IPS-15b (cell line): ENCODE data around the gene INPP4B.

Experiments used
- H3K27me3 ChIP-seq: one replicate; pipeline ENCODE4 v1.6.1; 2013; ENCODE audit warnings: low read length; ENCODE audit not compliant: control insufficient read depth, insufficient read depth
- H3K36me3 ChIP-seq: one replicate; pipeline ENCODE4 v1.6.1; 2013; ENCODE audit warnings: low read length; ENCODE audit not compliant: control insufficient read depth, insufficient read depth
- H3K4me1 ChIP-seq: one replicate; pipeline ENCODE4 v1.6.1; 2013; ENCODE audit warnings: mild to moderate bottlenecking, low read length; ENCODE audit not compliant: control insufficient read depth, insufficient read depth
- H3K4me3 ChIP-seq: one replicate; pipeline ENCODE4 v1.5.1; 2013; ENCODE audit warnings: low read depth, low read length
- H3K9ac ChIP-seq: one replicate; pipeline ENCODE4 v1.6.1; 2013; ENCODE audit warnings: low read depth, mild to moderate bottlenecking, low read length
- H3K9me3 ChIP-seq: one replicate; pipeline ENCODE4 v1.6.1; 2013; ENCODE audit warnings: mild to moderate bottlenecking, low read length; ENCODE audit not compliant: control insufficient read depth, insufficient read depth

INPP4B gene

DNA sequence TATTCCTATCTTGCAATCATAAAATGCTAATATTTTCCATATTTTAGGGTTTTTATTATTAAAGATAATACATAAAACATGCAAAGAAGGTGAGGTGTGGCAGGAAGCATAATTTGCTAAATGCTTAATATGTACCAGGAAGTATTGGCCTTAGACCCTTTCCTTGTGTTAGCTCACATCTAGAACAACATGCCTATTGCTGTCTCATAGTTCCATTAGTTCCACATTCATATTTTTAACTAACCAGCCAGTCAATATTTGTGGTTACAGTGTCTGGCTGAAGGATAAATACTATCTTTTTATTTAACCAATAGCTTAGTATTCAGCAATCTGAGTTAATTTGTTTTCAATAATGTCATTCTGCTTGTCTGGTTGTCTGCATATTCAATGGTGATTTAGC lies 432.6 kb downstream of the INPP4B start:
- H3K36me3 ChIP-seq = no peaks in the 10 kb centered on the region
- no peak overlapping the region for H3K9ac ChIP-seq
- H3K4me3 ChIP-seq = no peak overlapping the region
- H3K4me1 ChIP-seq = no peaks in the 10 kb centered on the region
- H3K27me3 ChIP-seq = no peaks in the 10 kb centered on the region
- no peaks in the 10 kb centered on the region for H3K9me3 ChIP-seq

DNA sequence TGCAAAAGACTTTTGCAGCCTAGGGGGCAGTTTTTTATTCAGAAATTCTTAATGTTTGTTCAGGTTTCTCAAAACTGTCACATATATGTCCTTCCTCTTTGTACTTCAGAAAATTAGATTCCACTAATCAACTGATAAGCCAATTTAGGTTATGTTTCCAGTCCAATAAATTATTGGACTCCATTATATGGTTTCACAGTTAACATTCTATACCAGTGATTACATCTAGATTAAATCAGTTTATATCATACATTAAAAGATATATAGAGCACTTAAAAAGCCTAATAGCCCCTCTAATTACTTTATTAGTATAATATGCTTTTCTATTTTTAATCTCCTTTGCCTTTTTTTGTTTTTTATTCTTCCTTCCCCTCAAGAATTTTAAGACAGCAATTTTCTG lies 434.1 kb downstream of the INPP4B start:
- H3K9me3 ChIP-seq = no peaks in the 10 kb centered on the region
- no peak overlapping the region for H3K4me3 ChIP-seq
- H3K9ac ChIP-seq = no peak overlapping the region
- H3K27me3 ChIP-seq = no peaks in the 10 kb centered on the region
- H3K36me3 ChIP-seq = no peaks in the 10 kb centered on the region
- H3K4me1 ChIP-seq = no peaks in the 10 kb centered on the region

- H3K4me1 ChIP-seq = peaks cover 14% of the 10 kb centered on the region
- H3K36me3 ChIP-seq = no peaks in the 10 kb centered on the region
- no peaks in the 10 kb centered on the region for H3K27me3 ChIP-seq
- H3K9ac ChIP-seq = no peak overlapping the region
- no peaks in the 10 kb centered on the region for H3K9me3 ChIP-seq
- H3K4me3 ChIP-seq = no peak overlapping the region
Observed at GRCh38 chr4:142408003-142408441, 438.1 kb downstream of the INPP4B start.

DNA sequence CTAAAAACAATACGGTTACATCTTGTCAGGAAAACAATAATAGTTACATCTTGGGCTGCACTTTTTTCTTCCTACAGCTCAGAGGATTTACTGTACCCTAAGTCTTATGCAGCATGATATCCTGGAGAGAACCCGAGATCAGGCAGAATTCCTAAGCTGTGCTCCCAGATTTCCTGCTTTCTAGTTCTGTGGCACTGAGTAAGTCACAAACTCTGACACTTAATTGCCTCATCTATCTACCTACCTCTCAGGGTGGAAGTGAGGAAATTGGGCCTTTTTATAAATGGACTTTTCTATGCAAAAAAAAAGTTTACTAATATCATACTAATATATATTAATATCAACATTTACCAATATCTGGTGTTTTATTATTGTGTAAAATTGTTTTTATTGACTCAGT lies 438.5 kb downstream of the INPP4B start:
- Histone ChIP-seq H3K27me3 (no peaks in the 10 kb centered on the region), H3K9ac (no peak overlapping the region), H3K36me3 (no peaks in the 10 kb centered on the region), H3K4me1 (peaks cover 17% of the 10 kb centered on the region), H3K4me3 (no peak overlapping the region), H3K9me3 (no peaks in the 10 kb centered on the region)

DNA sequence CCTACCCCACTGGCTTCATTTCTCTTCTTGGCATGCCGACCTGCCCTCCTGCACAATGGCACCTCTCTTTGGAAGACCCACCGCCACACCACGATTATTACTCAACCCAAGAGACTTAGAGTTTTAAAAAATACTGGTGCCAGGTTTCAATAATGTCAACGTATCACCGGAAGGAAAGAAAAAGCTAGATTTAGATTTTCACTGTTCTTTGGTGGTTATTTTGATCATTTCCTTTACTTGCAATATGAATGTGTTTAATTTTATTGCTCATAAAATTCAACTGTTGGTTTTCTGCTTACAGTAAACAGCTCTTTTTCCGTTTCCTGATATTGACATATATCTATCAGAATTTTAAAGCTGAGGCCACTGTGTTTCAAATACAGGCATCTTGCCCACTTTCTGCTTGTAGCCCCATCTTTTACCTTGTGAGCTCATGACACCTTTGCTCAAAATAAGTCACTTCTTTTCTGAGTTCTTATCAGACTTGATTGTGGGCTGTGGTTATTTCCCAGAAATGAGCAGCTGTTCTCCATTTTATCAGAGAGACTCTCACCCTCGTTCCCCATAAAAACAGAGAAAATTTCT lies 439.1 kb downstream of the INPP4B start:
- Histone ChIP-seq H3K27me3 (no peaks in the 10 kb centered on the region), H3K9ac (no peak overlapping the region), H3K36me3 (no peaks in the 10 kb centered on the region), H3K4me3 (no peak overlapping the region), H3K4me1 (peaks cover 17% of the 10 kb centered on the region), H3K9me3 (no peaks in the 10 kb centered on the region)

GRCh38 chr4:142406499-142406835 lies 439.6 kb downstream of the INPP4B start:
- H3K4me1 ChIP-seq = peaks cover 17% of the 10 kb centered on the region
- no peak overlapping the region for H3K4me3 ChIP-seq

DNA sequence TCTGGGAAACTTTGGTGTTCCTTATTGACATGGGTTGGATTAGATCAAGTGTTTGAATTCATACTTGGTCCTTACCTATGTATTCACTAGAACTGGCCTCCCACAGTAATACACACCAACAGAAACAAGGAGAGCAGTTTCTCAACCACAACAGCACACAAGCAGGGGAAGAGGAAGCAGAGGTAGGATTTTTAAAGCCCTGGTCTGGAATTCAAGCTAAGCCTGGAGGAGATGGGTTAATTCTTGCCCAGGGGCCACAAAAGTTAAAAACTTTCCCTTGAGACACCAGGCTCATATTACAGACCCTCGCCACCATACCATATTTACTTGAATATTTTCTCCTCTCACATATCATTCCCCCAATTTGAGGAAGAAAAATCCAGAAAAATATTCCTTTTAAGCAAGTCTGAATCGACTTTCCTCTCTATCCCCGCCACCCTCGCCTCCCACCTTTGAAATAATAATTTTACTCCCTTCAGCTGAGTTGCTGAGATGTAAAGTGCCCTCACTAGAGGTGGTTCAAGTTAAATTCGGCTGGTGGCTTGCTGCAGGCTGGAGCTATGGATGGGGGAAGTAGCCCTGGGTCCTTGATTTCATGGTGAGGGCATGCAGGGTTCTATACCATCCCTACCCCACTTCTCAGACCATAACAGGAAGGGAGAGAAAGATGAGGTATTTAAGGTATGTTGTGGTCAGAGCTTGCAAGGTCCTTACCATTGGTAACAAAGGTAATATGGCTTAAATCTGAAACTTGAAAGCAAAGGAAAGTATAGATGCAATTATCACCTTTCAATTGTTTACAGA lies 440.2 kb downstream of the INPP4B start:
- Histone ChIP-seq H3K9ac (no peak overlapping the region), H3K4me3 (peak overlapping the region; percentile 47), H3K4me1 (peaks cover 17% of the 10 kb centered on the region), H3K27me3 (no peaks in the 10 kb centered on the region), H3K9me3 (no peaks in the 10 kb centered on the region), H3K36me3 (no peaks in the 10 kb centered on the region)

More at GRCh38 chr4:142406499-142406835, 439.6 kb downstream of the INPP4B start:
- Histone ChIP-seq H3K36me3 (no peaks in the 10 kb centered on the region), H3K9me3 (no peaks in the 10 kb centered on the region), H3K27me3 (no peaks in the 10 kb centered on the region), H3K9ac (no peak overlapping the region)

- Histone ChIP-seq H3K9ac (peak overlapping the region; percentile 16), H3K4me1 (peaks cover 20% of the 10 kb centered on the region), H3K4me3 (peak overlapping the region; percentile 47), H3K9me3 (no peaks in the 10 kb centered on the region), H3K27me3 (no peaks in the 10 kb centered on the region), H3K36me3 (no peaks in the 10 kb centered on the region)
Observed at GRCh38 chr4:142405021-142405694, 440.9 kb downstream of the INPP4B start.

- H3K9me3 ChIP-seq = no peaks in the 10 kb centered on the region
Observed at GRCh38 chr4:142404191-142404611, 441.9 kb downstream of the INPP4B start.

DNA sequence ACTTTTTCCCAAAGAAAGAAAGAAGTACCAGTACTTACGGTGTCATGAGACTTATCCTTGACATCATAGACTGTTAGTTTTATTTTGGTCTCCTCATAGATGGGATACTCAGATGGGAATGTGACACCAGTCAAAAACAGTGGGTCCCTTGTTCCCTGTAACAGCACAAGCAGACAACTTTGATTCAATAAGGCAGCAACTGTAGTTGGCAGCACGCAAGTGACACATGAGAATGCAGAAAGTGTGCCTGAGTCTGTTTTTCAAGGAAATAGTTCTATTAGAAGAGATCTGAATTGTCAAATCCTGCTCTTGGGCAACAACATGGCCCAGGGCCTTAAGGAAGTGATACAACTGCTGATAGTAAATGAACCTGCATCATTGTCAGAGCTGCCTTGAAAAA lies 443.2 kb downstream of the INPP4B start:
- Histone ChIP-seq H3K27me3 (no peaks in the 10 kb centered on the region), H3K4me1 (peaks cover 23% of the 10 kb centered on the region), H3K4me3 (no peak overlapping the region), H3K9ac (no peak overlapping the region), H3K9me3 (no peaks in the 10 kb centered on the region), H3K36me3 (no peaks in the 10 kb centered on the region)

More at GRCh38 chr4:142404191-142404611, 441.9 kb downstream of the INPP4B start:
- H3K36me3 ChIP-seq = no peaks in the 10 kb centered on the region
- H3K4me3 ChIP-seq = no peak overlapping the region
- no peak overlapping the region for H3K9ac ChIP-seq
- no peaks in the 10 kb centered on the region for H3K27me3 ChIP-seq
- peaks cover 23% of the 10 kb centered on the region for H3K4me1 ChIP-seq

DNA sequence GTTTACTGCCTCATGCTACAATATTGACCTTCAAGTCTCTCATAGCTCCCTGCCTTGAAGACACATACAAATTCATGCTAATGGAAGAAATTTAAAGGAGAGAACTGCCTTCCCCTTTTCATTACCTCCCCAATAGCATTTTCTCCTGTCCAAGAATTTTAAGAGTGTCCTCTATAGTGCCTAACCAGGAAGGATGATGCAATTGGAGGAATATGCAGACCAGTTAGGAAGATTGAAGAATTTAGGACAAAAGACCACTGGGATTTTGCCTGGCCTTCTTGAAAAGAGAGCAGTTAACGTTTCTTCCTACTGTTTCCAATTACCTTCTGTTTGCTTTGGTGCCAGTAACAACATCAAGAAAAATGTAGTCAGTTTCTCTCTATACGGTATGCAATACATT lies 443.9 kb downstream of the INPP4B start:
- Histone ChIP-seq H3K4me1 (peaks cover 23% of the 10 kb centered on the region), H3K9ac (no peak overlapping the region), H3K9me3 (no peaks in the 10 kb centered on the region), H3K4me3 (no peak overlapping the region), H3K27me3 (no peaks in the 10 kb centered on the region), H3K36me3 (no peaks in the 10 kb centered on the region)
